22Rv1 (cell line): ENCODE data around the gene WNT2B.

ENCODE experiments used
- H3K27ac ChIP-seq: fragments of 450-650 bp; 2 replicates; pipeline ENCODE4 v1.5.1; 2017
- CTCF ChIP-seq: fragments of 450-650 bp; IDR thresholded peaks from 2 replicates; pipeline ENCODE4 v1.5.1; 2017; ENCODE audit warnings: mild to moderate bottlenecking
- ZFX ChIP-seq: fragments of 450-650 bp; IDR thresholded peaks from 2 replicates; pipeline ENCODE4 v1.6.1; 2017; ENCODE audit warnings: antibody characterized with exemption, borderline replicate concordance

WNT2B gene

GRCh38 chr1:112505878-112506277, 2.9 kb upstream of the WNT2B start:
- no peak for TF ChIP-seq CTCF
- TF ChIP-seq ZFX, result no peak
- no peak overlapping the region for H3K27ac ChIP-seq

DNA sequence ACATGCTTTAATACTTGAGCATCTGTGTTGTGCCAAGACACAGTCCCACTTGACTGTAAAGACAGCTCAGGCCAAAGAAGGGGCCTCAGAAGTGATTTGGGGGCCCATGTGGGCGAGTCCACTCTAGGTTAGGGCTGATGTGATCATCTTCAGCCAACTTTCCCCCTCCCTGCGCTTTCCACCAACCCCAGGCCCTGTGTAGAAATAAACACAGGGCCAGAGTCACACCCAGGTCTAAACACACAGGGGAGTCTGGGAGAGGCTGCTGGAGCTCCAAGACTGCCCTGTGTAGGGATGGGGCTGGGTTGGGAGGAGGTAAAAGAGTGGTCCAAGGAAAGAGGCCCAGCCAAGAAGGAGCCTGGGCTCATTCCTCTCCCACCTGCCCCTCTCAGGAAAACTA, 2.5 kb upstream of the WNT2B start:
- no peak for TF ChIP-seq ZFX
- no peak overlapping the region for H3K27ac ChIP-seq

DNA sequence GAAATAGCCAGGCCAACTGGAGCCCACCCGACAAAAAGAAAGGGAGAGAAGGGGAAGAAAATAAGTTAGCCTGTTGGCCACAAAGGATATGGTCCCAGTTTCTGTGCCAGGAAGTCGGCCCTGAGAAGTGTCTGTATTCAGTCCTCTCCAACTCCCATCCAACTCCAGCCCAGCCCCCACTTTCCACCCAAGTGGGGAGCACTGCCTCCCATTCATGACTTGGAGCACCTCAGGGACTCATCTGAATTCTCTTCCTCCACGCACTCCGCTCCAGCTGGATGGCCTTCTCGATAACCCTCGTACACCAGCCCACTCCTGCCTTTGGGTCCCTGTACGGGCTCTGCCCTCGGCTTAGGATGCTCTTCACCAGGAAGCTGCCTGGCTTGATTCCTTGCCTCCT, 2.0 kb upstream of the WNT2B start:
- TF ChIP-seq CTCF, result no peak
- TF ChIP-seq ZFX, result no peak
- H3K27ac ChIP-seq, result no peak overlapping the region

DNA sequence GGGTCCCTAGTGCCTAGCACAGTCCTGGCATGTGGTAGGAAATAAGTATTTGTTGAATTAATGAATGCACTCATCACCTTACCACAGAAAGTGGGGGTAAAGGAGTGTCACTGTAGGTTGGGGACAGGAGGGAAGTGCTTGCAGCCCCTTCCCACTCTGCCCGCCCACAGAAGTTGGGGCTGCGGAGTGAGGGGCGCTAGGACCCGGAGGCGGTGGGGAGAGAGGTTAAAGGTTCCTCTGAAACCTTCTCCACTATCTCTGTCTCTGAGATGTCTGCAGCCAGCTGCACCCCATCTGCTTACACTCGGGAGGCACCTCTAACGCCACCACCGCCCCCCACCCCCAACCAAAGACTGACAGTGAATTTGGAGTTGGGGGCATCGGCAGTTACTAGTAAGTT, 1.4 kb upstream of the WNT2B start:
- TF ChIP-seq ZFX (no peak), CTCF (no peak)
- no peak overlapping the region for H3K27ac ChIP-seq

- no peak for TF ChIP-seq CTCF
- TF ChIP-seq ZFX, result no peak
- no peak overlapping the region for H3K27ac ChIP-seq
Observed at GRCh38 chr1:112507921-112508277, 866 bp upstream of the WNT2B start.

DNA sequence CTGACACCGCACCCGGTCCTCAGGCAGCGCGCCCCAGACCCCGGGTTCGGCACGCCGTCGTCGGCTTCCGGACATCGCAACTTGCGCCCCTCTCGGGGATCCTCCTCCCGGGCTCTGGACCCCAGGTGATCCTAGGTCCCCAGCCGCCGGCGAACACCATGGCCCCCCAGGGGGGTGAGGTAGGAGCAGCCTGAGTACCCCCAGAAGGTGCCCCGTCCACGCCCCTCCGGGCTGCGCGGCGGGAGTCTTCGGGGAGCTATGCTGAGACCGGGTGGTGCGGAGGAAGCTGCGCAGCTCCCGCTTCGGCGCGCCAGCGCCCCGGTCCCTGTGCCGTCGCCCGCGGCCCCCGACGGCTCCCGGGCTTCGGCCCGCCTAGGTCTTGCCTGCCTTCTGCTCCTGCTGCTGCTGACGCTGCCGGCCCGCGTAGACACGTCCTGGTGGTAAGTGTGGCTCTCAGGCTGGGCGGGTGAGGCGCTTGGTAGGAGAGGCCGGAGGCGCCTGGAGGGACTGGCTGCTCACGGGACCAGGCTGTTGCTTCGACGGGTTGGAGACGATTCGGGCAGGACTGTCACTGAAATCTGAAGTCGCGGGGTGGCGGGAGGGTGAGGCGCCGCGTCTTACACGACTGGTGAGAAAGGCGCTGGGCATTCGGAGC, 367 bp downstream of the WNT2B start:
- no peak for TF ChIP-seq CTCF
- TF ChIP-seq ZFX, result no peak

GRCh38 chr1:112509660-112510178, 954 bp downstream of the WNT2B start:
- TF ChIP-seq CTCF (no peak), ZFX (no peak)
- no peak overlapping the region for H3K27ac ChIP-seq

More for the DNA sequence above, 367 bp downstream of the WNT2B start:
- no peak overlapping the region for H3K27ac ChIP-seq

DNA sequence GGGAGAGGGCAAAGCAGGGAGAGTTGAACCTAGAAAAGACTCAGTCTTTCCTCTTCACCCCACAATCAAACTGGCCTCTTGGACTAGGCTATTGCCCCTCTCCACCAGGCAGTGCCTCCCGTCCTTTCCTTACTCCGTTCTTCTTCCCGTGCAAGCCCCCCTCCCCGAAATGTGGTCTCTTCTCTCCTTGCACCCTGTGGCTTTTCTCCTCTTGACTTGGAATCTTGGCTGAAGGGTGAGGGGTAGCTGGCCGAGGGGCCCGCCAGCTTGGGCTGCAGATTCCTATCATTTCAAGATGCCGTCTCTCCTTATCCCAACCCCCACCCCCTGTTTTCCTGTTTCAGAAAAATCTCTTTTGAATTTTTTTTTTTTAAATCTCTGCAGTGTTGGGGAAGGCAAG, 1.6 kb downstream of the WNT2B start:
- TF ChIP-seq CTCF (no peak), ZFX (no peak)
- no peak overlapping the region for H3K27ac ChIP-seq
